Sciatic nerve (tissue), 2 donors: ENCODE results near the gene BCL2L1. TPM values are rescaled to one million over a fixed set of nuclear protein-coding genes. Genes with fewer than 3 reads are reported as not detected.
A peak's percentile ranks its signal among the peaks of the same experiment; 100 is the strongest.

ENCODE experiments used
- ATAC-seq: fragments of 200-7000 bp; cut with Tn5 transposase; one replicate; pipeline ENCODE4 v1.9.1; 2020; ENCODE audit warnings: mild to moderate bottlenecking, moderate library complexity
- DNase-seq: peaks from one replicate; pipeline ENCODE4 v3.0.0-alpha.2; 2020; ENCODE audit warnings: low spot score
- intact Hi-C: fragments of 100-400 bp; cut with DNase I; formaldehyde crosslinking; loops from one replicate; pipeline ENCODE4 v1.14.2; 2022
- total RNA-seq: library from RNA; stranded (reverse); fragmentation: NEBNext Ultra II Directional; extraction: Animal tissue kit (Norgen Biotek cat#: 25700); gene quantifications from one replicate; pipeline ENCODE4 v1.2.1, GENCODE V29; 2021
- donor health status: DM: no; HTN: no; CAD: no.
- donor health status: DM: no; HTN: no; CAD: no.

The BCL2L1 gene
- total RNA-seq, 1 donor from 2014 or later = 112 TPM

GRCh38 chr20:31698803-31699718 lies 23.6 kb downstream of the BCL2L1 start:
- ATAC-seq (peak; percentile 94), DNase-seq (peak; percentile 75)
- intact Hi-C loops = no loop called here

GRCh38 chr20:31698243-31698802 lies 24.3 kb downstream of the BCL2L1 start:
- intact Hi-C loops = no loop called here
- ATAC-seq = no peak
- DNase-seq = no peak

- intact Hi-C loops = no loop called here
- no peak for DNase-seq
- peak; percentile 31 for ATAC-seq
These were observed 26.5 kb downstream of the BCL2L1 start for GRCh38 chr20:31695849-31696804.

GRCh38 chr20:31694842-31695593 lies 27.6 kb downstream of the BCL2L1 start:
- intact Hi-C loops = no loop called here
- ATAC-seq = no peak
- DNase-seq = no peak

GRCh38 chr20:31693987-31694661 lies 28.5 kb downstream of the BCL2L1 start:
- DNase-seq (no peak), ATAC-seq (no peak)
- intact Hi-C loops = no loop called here

GRCh38 chr20:31693402-31693801 lies 29.3 kb downstream of the BCL2L1 start:
- intact Hi-C loops = no loop called here
- no peak for ATAC-seq

GRCh38 chr20:31691646-31692275 lies 30.9 kb downstream of the BCL2L1 start:
- ATAC-seq = no peak
- no peak for DNase-seq
- intact Hi-C loops = no loop called here

More at GRCh38 chr20:31693402-31693801, 29.3 kb downstream of the BCL2L1 start:
- no peak for DNase-seq

- ATAC-seq (no peak), DNase-seq (no peak)
- intact Hi-C loops = no loop called here
These were observed 32.5 kb downstream of the BCL2L1 start for GRCh38 chr20:31690124-31690666.

- no peak for ATAC-seq
- no peak for DNase-seq
- intact Hi-C loops = no loop called here
These were observed 33.5 kb downstream of the BCL2L1 start for GRCh38 chr20:31689141-31689540.

- ATAC-seq (no peak), DNase-seq (no peak)
- intact Hi-C loops = no loop called here
These were observed 34.9 kb downstream of the BCL2L1 start for GRCh38 chr20:31687777-31688176.

GRCh38 chr20:31685853-31686643 lies 36.6 kb downstream of the BCL2L1 start:
- intact Hi-C loops = no loop called here
- ATAC-seq (no peak), DNase-seq (no peak)

- intact Hi-C loops = no loop called here
- DNase-seq (no peak), ATAC-seq (no peak)
These were observed 38.3 kb downstream of the BCL2L1 start for GRCh38 chr20:31684153-31685015.

- ATAC-seq = no peak
- no peak for DNase-seq
- intact Hi-C loops = no loop called here
These were observed 39.7 kb downstream of the BCL2L1 start for GRCh38 chr20:31682927-31683326.

- ATAC-seq = no peak
- DNase-seq = no peak
- intact Hi-C loops = no loop called here
These were observed 40.3 kb downstream of the BCL2L1 start for GRCh38 chr20:31682352-31682751.

- no peak for ATAC-seq
- intact Hi-C loops = no loop called here
- DNase-seq = no peak
These were observed 40.9 kb downstream of the BCL2L1 start for GRCh38 chr20:31681769-31682168.
